Measurements from ENCODE around the gene LHFPL2. TPM values are rescaled to one million over a fixed set of nuclear protein-coding genes. Genes with fewer than 3 reads are reported as not detected.

LHFPL2 gene
- total RNA-seq, 2 donors from 2014 or later: 13.7 to 40.4 TPM

- intact Hi-C loops (cut with DNase I): no loop called here
- peak; percentile 43 for DNase-seq (ENCODE audit: low spot score)
- no peaks in the 10 kb centered on the region for H3K27me3 ChIP-seq (replicated peaks; ENCODE audit: insufficient read depth)
- WGBS: 9% methylated on average over 61 of the region's 61 CpGs
- peak overlapping the region; percentile 24 to 32 for H3K4me3 ChIP-seq
- H3K27ac ChIP-seq: peak overlapping the region in 1 of 2 donors; percentile 52
- H3K4me1 ChIP-seq (replicated peaks): no peaks in the 10 kb centered on the region
- TF ChIP-seq POLR2A (IDR thresholded peaks at IDR 0.05) (no peak), POLR2AphosphoS5 (IDR thresholded peaks at IDR 0.05) (peak; percentile 21), CTCF (IDR thresholded peaks at IDR 0.05) (no peak)
- H3K36me3 ChIP-seq: no peaks in the 10 kb centered on the region
- H3K9me3 ChIP-seq: no peaks in the 10 kb centered on the region
Observed at GRCh38 chr5:78509884-78510769, 138.4 kb downstream of the LHFPL2 start.

- H3K27ac ChIP-seq: peak overlapping the region in 1 of 2 donors; percentile 52
- peak overlapping the region; percentile 24 to 32 for H3K4me3 ChIP-seq
- 83% methylated on average over 18 of the region's 18 CpGs for WGBS
- H3K4me1 ChIP-seq (replicated peaks): no peaks in the 10 kb centered on the region
- no peaks in the 10 kb centered on the region for H3K27me3 ChIP-seq (replicated peaks; ENCODE audit: insufficient read depth)
- intact Hi-C loops (cut with DNase I): no loop called here
- H3K9me3 ChIP-seq: no peaks in the 10 kb centered on the region
- DNase-seq (ENCODE audit: low spot score): no peak
- H3K36me3 ChIP-seq: no peaks in the 10 kb centered on the region
- TF ChIP-seq POLR2A (IDR thresholded peaks at IDR 0.05) (no peak), CTCF (IDR thresholded peaks at IDR 0.05) (no peak), POLR2AphosphoS5 (IDR thresholded peaks at IDR 0.05) (no peak)
Observed at GRCh38 chr5:78509145-78509865, 139.3 kb downstream of the LHFPL2 start.

DNA sequence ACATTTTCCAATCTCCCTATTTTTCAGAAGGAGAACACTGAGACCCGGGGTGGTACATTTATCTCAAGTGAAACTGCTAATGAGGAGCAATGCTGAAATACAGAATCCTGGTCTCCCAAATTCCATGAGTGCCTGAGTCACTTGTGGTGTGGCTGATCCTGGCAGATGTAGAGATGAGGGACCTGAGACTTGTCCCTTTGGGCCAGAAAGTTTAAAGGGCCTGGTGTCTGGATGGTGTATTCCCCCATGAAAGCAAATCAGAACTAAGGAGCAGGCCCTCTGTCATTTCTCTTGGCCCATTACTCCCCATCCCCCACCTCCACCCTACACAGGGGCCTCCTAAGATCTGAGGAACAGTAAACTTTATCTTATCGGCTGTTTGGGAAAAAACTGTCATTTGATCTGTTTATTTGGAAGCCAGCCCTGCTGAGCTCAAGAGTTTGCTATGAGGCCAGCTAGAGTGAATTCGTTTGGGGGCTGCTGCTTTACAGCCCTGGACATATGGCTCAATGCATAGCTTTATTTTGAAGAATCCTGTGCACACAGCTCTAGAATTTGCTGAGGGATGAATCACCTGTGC lies 140.3 kb downstream of the LHFPL2 start:
- intact Hi-C loops (cut with DNase I): no loop called here
- Histone ChIP-seq H3K27ac (no peak overlapping the region), H3K9me3 (no peaks in the 10 kb centered on the region), H3K4me1 (replicated peaks) (no peaks in the 10 kb centered on the region), H3K36me3 (no peaks in the 10 kb centered on the region), H3K27me3 (replicated peaks; ENCODE audit: insufficient read depth) (no peaks in the 10 kb centered on the region), H3K4me3 (no peak overlapping the region)
- no peak for DNase-seq (ENCODE audit: low spot score)
- TF ChIP-seq POLR2A (IDR thresholded peaks at IDR 0.05): no peak
- TF ChIP-seq CTCF (IDR thresholded peaks at IDR 0.05): no peak
- no peak for TF ChIP-seq POLR2AphosphoS5 (IDR thresholded peaks at IDR 0.05)
- 35% methylated on average over 3 of the region's 3 CpGs for WGBS

DNA sequence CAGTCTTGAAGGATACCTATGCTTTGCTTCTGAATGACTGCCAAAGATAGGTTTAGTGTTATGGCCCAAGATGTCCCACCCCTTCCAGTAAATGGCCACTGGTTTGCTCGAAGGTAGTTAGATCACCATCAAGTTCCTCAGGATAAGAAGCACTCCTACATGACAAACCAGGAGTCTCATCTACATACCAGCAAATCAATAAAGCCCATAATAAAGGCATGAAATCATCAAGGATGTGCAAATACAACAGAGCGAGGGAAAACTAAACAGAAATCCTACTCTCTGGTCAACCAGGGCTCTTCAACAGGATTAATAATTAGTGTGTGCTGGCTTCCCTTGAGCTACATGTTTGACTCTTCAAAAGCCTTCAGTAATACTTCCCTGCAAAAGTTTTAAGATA lies 141.0 kb downstream of the LHFPL2 start:
- intact Hi-C loops (cut with DNase I): no loop called here
- Histone ChIP-seq H3K36me3 (no peaks in the 10 kb centered on the region), H3K27ac (no peak overlapping the region), H3K4me3 (no peak overlapping the region), H3K4me1 (replicated peaks) (no peaks in the 10 kb centered on the region), H3K9me3 (no peaks in the 10 kb centered on the region), H3K27me3 (replicated peaks; ENCODE audit: insufficient read depth) (no peaks in the 10 kb centered on the region)
- DNase-seq (ENCODE audit: low spot score): no peak
- WGBS: 69% methylated on average over 2 of the region's 2 CpGs
- TF ChIP-seq POLR2AphosphoS5 (IDR thresholded peaks at IDR 0.05) (no peak), POLR2A (IDR thresholded peaks at IDR 0.05) (no peak), CTCF (IDR thresholded peaks at IDR 0.05) (no peak)

Measured in prostate gland (tissue), 2 donors.